Measurements from ENCODE around the gene TFDP1.
"Not testable (repeated sequence)": the region's sequence is repeated elsewhere in the genome, so short reads cannot be mapped to it uniquely, and the experiment has no call there.

TFDP1 gene

GRCh38 chr13:113617961-113618360, 33.4 kb downstream of the TFDP1 start:
- DNase-seq (ENCODE audit: low spot score), result no peak

- no peak for DNase-seq (ENCODE audit: low spot score)
These were observed 33.9 kb downstream of the TFDP1 start for GRCh38 chr13:113618455-113618854.

- DNase-seq (ENCODE audit: low spot score), result no peak
These were observed 35.7 kb downstream of the TFDP1 start for GRCh38 chr13:113620036-113620796.

- no peak for DNase-seq (ENCODE audit: low spot score)
These were observed 36.5 kb downstream of the TFDP1 start for GRCh38 chr13:113621046-113621445.

- not testable (repeated sequence) for DNase-seq (ENCODE audit: low spot score)
These were observed 36.9 kb downstream of the TFDP1 start for GRCh38 chr13:113621498-113621897.

GRCh38 chr13:113621986-113622550, 37.5 kb downstream of the TFDP1 start:
- DNase-seq (ENCODE audit: low spot score), result not testable (repeated sequence)

- no peak for DNase-seq (ENCODE audit: low spot score)
These were observed 38.4 kb downstream of the TFDP1 start for GRCh38 chr13:113622791-113623490.

- DNase-seq (ENCODE audit: low spot score), result peak; percentile 22
These were observed 39.1 kb downstream of the TFDP1 start for GRCh38 chr13:113623491-113624234.

GRCh38 chr13:113624235-113624587, 39.7 kb downstream of the TFDP1 start:
- no peak for DNase-seq (ENCODE audit: low spot score)

- not testable (repeated sequence) for DNase-seq (ENCODE audit: low spot score)
These were observed 40.2 kb downstream of the TFDP1 start for GRCh38 chr13:113624640-113625304.

- DNase-seq (ENCODE audit: low spot score), result no peak
These were observed 41.6 kb downstream of the TFDP1 start for GRCh38 chr13:113625965-113626721.

- no peak for DNase-seq (ENCODE audit: low spot score)
These were observed 42.6 kb downstream of the TFDP1 start for GRCh38 chr13:113627136-113627535.

GRCh38 chr13:113628291-113629270, 44.0 kb downstream of the TFDP1 start:
- DNase-seq (ENCODE audit: low spot score), result no peak

GRCh38 chr13:113629866-113630265, 45.3 kb downstream of the TFDP1 start:
- DNase-seq (ENCODE audit: low spot score), result no peak

GRCh38 chr13:113630296-113630695, 45.7 kb downstream of the TFDP1 start:
- DNase-seq (ENCODE audit: low spot score), result no peak

GRCh38 chr13:113630804-113631203, 46.3 kb downstream of the TFDP1 start:
- DNase-seq (ENCODE audit: low spot score), result no peak

- DNase-seq (ENCODE audit: low spot score), result no peak
These were observed 47.0 kb downstream of the TFDP1 start for GRCh38 chr13:113631341-113632095.

GRCh38 chr13:113632706-113633484, 48.3 kb downstream of the TFDP1 start:
- DNase-seq (ENCODE audit: low spot score), result no peak
